CD4-positive, alpha-beta T cell treated with Interleukin-2 at 100 ng/mL for 4 hours (primary cell): Measurements from ENCODE around the gene SRRT.
A peak's percentile ranks its signal among the peaks of the same experiment; 100 is the strongest.

Experiments
- DNase-seq: peaks from one replicate; pipeline ENCODE4 v3.0.0-alpha.2; 2020; ENCODE audit warnings: low spot score

SRRT gene

DNA sequence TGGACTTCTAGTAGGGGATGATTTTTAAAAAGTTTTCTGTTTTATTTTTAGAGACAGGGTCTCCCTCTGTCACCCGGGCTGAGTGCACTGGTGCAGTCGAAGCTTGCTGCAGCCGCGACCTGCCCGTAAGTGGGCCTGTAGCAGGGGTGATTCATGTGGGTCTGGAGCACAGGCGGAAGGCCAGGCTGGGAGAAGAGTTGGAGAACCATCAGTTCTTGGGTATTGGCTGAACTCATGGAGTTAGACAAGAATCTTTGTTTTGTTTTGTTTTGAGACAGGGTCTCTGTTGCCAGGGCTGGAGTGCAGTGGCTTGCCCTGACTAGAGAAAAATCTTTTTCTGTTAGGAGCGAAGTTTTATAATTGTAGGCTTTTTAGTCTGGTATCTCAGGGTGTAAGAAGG is 5.7 kb downstream of the SRRT start:
- DNase-seq: no peak

DNA sequence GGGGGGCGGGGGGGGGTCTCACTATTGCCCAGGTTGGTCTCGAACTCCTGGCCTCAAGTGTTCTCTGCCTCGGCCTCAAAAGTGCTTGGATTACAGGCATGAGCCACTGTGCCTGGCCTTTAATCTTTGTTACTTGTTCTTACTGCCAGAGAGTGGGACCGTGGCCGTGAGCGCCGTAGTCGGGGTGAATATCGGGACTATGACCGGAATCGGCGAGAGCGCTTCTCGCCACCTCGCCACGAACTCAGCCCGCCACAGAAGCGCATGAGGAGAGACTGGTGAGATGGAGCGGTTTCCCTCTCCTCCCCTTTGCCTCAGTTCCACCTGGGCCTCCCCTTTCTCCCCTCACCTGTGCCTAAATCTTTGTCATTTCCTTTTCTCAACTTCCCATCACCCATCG is 6.2 kb downstream of the SRRT start:
- no peak for DNase-seq

DNA sequence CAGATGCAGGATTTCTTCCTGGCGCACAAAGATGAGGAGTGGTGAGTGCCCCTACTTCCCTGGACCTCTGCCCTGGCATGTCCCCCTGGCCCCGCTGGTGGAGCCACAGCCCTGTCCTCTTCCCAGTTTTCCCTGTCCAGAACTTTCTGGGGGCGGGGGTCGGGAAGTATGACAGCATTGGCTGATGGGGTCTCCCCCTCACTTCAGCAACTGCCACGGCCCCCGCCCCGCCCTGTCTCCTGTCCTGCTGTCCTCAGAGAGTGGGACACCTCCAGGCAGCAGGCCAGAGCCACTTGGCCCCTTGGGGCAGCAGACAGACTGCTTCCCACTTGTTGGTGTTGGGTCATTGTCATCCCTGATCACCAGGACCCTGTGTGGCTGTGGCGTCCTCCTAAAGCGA is 7.3 kb downstream of the SRRT start:
- no peak for DNase-seq

DNA sequence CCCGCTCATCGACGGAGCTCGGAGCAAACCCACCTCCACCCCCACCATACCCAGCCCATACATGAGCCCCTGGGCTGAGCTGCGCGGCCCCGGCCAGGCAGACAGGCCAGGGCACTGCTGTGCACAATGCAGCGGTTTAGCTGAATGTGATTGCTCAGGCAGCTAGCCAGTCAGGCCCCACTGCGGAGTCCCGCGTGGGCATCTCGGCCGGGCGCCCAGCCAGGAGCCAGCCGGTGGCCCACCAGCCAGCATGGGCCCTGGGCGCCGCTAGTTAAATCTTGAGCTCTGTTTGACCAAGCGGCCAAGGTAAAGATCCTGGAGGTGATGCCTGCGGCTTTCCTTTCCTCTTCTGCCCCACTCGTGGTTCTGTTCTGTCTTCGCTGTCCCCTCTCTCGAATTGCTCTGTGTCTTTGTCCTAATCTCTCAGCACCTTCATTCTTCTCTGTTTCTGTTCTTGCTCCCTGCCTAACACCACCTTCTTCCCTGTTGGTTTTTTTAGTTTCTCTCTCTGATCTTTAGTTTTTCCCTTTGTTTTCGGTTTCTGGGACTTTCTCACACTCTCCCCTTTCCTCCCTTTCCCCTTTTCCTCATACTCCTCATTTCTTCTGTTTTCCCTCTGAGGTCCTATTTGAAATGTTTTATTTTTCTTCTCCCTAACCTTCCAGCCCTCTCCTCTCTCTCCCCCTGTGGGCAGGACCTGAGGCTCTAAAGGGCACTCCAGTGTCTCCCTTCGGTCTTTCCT is 8.1 kb downstream of the SRRT start:
- no peak for DNase-seq

DNA sequence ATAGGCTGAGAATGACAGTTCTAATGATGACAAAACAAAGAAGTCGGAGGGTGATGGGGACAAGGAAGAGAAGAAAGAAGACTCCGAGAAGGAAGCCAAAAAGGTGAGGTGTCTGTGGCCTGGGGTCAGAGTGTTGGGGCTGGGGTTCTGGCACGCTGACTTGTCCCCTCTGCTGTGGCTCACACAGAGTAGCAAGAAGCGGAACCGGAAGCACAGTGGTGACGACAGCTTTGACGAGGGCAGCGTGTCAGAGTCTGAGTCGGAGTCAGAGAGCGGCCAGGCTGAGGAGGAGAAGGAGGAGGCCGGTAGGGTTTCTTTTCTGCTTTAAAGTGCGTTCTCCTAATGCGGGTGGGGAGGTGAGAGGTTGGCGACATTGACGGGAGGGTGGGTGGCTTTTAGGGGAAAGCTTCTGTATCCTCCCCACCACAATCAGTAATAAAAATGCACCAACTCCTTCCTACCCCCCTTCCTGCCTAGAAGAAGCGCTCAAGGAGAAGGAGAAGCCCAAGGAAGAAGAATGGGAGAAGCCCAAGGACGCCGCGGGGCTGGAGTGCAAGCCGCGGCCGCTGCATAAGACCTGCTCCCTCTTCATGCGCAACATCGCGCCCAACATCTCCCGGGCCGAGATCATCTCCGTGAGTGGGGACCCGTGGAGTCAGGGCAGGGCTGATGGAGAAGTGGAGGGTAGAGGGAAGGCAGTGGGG is 10.0 kb downstream of the SRRT start:
- peak; percentile 53 for DNase-seq

DNA sequence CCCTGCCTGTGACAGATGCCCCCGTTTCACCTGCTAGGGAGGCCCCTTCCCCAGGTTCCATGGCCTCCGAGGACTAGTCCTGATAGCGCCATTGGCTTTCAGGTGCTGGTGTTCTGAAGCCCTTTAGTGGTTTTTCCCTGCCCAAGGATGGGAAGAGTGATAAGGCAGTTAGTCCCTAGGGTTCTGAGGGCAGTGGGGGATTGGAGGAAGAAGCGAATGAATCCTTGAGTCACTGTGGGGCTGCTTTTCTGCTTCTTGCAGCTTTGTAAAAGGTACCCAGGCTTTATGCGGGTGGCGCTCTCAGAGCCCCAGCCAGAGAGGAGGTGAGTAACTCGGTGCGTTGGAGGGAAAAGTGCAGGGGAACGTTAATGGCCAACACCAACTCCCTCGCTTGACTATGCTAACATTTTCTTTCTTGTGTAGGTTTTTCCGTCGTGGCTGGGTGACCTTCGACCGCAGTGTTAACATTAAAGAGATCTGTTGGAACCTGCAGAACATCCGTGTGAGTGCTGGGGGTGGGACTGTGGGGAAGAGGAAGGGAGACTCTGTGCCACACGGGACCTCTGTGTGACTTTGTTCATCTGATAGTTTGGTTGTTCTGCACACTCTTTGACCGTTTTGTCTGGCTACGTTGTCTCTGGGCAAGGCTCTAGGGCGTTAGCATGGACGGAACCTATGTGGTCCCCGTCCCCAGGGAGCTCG is 10.7 kb downstream of the SRRT start:
- no peak for DNase-seq

DNA sequence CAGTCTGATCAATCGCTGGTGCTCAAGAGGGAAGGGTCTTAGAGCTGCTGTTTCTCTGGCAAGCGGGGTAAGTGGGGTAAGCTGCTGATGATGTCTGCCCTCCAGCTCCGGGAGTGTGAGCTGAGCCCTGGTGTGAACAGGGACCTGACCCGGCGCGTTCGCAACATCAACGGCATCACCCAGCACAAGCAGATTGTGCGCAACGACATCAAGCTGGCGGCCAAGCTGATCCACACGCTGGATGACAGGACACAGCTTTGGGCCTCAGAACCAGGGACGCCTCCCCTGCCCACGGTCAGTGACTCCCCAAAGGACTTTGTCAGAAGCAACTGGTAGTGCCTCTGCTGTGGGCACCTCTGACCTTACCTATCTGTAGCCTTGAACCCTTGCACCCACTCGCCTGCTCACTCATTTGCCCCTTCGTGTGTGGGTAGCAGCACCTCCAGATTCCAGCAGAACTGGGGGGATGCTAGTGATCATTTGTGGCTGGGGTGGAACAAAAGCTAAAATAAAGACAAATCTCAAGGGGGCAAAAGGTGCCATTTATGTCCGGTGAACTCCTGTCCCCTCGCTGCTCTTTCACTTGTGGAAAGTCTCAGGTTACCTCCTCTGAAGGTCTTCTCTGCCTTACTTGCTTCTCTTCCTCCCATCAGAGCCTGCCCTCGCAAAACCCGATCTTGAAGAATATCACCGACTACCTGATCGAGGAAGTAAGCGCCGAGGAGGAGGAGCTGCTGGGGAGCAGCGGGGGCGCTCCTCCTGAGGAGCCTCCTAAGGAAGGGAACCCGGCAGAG is 11.4 kb downstream of the SRRT start:
- DNase-seq: no peak

DNA sequence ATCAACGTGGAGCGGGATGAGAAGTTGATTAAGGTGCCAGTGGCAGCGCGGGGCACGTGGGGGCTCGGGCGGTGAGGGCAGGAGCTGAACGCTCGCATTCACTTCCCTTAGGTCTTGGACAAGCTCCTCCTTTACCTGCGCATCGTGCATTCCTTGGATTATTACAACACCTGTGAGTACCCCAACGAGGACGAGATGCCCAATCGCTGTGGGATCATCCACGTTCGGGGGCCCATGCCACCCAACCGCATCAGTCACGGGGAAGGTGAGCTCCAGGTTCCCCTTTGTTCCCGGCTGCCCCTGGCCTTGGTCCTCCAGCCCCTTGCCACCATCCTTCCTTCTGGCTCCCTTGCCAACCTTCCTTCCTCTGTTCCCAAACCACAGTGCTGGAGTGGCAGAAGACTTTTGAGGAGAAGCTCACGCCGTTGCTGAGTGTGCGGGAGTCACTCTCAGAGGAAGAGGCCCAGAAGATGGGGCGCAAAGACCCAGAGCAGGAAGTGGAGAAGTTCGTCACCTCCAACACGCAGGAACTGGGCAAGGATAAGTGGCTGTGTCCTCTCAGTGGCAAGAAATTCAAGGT is 12.1 kb downstream of the SRRT start:
- DNase-seq: peak; percentile 12

DNA sequence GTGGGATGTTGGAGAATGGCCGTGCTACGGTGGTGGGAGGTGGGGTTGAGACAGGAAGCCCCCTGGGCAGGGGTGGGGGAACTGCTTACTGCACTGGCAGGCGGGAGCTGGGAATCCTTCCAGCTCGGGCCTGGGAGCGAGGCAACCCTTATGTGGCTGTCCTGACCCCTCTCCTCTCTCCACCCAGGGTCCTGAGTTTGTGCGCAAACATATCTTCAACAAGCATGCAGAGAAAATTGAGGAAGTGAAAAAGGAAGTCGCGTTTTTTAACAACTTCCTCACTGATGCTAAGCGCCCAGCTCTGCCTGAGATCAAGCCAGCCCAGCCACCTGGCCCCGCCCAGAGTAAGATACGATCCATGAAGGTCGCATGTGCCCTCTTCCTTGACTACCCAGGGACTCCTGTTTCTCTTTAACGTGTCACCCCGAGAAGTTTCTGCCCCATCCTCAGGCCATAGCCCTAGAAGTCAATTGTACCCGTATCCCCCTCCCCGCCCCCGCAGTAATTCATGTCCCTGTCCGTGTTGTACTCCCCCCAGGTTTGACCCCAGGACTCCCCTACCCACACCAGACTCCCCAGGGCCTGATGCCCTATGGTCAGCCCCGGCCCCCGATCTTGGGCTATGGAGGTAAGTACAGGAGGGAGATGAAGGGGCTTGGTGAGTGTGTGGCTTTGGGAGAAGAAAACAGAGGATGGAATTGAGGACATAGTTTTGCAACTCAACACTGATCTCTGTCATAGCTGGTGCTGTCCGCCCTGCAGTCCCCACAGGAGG is 12.8 kb downstream of the SRRT start:
- peak; percentile 61 for DNase-seq

DNA sequence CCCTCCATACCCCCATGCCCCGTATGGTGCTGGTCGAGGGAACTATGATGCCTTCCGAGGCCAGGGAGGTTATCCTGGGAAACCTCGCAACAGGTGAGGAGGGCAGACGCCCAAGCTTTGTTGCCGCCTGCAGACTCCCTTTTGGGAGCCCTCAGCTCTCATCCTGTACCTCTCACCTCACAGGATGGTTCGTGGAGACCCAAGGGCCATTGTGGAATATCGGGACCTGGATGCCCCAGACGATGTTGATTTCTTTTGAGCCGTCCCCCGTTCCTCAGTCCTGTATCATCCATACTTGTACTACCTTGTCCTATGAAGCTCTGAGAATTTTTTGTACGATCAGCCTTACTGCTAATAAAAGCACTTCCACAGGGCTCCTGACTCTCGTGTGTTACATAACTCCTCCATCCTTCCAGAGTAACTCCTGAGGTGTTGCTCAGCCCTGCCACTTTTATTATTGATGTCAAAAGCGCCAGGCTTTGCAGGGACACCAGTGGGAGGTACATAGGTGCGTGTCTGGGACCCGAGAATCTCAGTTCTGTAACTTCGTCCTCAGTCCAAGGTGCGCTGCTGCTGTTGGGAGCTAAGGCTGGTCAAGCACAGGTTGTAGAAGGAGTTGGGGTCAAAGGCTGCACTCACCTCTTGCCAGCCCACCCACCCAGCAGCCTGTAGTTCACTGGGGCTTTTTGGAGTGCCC is 13.5 kb downstream of the SRRT start:
- DNase-seq: no peak

DNA sequence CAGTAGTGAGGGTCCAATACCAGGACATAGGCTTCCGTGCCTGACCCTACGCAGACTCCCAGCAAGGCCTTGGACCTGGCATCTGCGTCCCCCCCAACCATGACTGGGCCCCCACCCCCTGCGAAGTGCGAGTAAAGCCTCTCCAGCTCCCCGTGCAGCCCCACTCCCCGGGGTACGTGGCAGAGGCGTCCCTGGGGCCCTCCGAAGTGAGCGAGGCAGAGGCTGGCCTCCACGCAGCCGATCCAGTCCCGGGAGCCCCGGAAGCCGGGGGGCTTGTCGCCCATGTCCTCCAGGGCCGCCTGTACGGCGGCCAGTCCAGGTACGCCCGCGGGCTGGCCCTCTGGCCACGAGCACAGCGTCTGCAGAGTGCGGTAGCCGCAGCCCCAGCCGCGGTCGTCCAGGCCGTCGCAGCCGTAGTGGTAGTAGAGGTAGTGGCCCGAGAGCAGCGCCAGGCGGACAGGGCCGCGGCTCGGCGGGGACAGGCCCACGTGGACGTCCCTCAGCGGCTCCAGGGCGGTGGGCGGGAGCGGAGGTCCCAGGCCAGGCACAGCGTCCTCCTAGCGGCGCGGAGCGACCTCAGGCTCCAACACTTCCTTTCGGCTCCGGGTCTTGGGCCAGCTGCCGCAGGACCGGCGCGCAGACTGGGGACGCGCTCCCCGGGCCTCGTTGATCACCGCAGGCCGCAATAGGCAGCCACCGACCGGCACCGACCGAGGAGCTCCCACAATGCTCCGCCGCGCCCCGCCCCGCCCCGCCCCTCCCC is 14.3 kb downstream of the SRRT start, which contains the start of gene UFSP1:
UFSP1 (minus strand) TSS at position 728 of the 763 bp plus-strand sequence; CDS start at position 284, 444 bp downstream.
- DNase-seq: no peak

DNA sequence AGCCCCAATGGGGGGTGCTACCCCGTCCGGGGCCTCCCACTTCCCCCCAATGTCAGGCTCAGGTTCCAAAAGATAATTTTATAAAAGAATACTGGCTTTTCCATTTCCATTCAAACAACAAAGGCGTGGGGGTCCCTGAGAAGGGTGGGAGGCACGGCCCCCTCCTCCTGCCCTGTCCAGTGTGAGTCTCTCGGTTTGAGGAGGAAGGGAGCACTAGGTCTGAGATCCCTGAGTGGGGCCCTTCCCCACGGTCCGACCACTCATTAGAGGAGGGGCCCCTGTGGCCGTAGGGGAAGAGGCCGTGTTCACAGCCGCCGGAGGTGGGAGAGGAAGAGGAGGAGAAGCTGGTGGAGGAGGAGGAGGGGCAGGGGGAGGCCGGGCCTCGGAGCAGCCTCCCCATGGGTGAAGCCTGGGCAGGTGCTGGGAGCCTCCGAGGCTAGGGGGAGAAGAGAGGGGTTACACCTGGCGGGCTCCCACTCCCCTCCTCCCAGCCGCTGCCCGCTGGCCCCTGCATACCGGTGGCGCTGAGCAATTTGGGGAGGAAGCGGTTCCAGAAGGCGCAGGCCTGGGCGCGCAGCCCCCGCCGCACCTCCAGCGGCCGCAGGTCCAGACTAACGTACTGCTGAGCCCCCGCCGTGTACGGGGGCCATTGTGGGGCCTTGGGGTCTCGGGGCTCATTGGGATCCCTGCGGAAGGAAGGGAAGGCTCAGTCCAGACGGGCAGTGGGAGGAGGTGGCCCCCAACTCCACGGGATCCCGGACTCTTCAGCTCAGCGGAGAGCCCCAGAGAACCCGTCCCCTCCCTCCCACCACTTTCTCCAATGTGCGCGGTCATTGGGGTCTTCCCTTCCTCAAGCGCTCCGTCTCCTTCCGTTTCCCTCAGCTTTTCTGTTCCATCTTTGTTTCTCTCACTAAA is 16.0 kb downstream of the SRRT start:
- no peak for DNase-seq

DNA sequence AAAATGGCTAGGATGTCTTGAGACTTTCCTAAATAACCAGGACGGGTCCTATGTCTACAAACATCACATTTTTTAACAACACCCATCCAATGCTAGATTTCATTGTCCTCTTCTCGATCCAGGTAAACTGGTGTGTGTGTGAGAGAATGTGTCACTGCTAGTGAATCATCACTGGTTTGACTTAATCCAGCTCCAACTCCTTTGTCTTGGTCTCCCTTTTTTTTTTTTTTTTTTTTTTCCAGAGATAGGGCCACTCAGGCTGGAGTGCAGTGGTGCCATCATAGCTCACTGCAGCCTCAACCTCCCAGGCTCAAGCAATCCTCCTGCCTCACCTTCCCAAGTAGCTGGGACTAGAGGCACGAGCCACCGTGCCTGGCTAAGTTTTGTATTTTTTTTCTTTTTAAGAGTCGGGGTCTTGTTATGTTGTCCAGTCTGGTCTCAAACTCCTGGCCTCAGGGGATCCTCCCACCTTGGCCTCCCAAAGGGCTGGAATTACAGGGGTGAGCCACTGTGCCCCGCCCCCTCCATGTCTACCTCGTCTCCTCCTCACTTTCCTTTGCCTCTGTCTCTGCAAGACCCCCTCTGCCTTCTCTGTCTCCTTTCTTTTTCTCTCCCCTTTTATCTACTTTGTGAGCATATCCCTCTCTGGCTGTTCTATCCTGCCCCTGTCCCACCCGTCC is 16.8 kb downstream of the SRRT start:
- no peak for DNase-seq

DNA sequence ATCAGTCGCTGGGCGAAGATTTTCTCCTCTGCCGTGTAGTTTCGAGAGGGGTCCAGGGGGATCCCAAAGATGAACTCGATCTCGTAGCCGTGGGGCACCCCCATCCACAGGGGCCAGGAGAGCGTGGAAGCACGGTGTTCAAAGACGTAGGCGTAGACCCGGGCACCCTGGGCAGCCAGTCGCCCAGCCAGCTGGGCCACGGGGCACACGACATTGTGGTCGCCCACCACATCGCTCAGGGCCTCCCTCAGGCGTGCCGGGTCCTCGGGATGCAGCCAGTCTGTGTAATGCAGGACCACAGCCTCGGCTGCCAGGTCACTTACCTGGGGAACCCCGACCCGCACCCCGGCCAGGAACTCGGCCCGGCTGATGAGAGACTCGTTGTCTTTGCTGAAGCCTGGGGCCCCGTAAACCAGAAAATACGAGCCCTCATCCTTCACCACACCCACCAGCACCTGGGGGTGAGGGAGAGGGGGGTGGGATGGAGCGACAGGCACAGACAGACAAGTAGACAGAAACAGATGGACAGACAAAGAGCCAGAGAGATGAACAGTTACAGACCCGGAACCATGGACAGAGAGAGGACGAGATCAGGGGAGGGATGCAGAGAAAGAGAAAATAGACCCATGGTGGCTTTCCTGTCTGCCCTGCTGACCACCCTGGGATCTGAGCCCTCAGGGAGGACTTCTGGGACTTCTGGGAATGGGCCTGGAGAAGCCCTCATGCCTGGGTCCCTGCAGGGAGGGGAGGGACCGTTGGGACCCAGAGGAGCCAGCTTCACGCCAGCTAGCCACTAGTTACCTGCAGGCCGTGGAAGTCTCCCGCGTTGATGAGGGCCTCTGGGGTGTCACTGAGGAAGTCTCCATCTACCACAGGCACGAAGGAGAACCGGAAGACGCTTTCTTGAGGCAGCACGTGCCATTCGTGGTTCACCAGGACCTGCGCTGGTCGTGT is 17.7 kb downstream of the SRRT start:
- no peak for DNase-seq

DNA sequence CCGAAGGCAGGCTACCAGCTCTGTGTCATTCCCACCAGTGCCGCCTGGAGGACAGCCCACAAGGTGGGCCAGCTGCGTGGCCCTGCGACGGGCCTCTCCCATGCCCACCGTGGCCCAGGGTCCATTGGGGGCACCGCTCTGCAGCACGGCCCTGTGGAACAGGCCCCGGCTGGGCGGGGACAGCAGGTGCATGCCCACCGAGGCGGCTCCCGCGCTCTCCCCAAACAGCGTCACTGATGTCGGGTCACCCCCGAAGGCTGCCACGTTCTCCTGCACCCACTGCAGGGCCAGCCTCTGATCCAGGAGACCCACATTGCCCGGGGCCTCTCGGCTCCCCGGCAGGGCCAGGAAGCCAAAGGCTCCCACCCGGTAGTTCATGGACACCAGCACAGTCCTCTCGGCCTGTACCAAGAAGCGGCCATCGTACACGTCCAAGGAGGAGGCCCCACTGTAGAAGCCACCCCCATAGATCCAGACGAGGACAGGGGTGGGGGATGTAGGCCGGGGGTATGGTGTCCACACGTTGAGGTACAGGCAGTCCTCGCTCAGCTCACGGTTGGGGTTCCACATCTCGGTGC is 18.5 kb downstream of the SRRT start:
- DNase-seq: no peak
